ENCODE data around the gene MFN2.

Gene MFN2

GRCh38 chr1:12052008-12052573 lies 71.8 kb downstream of the MFN2 start:
- no peak for TF ChIP-seq CTCF (IDR thresholded peaks at IDR 0.05; ENCODE audit: borderline replicate concordance, insufficient read depth, low read depth, low read length)
- peak overlapping the region; percentile 15 for H3K4me3 ChIP-seq (ENCODE audit: low read depth, low read length)

GRCh38 chr1:12052997-12053686 lies 72.9 kb downstream of the MFN2 start:
- H3K4me3 ChIP-seq (ENCODE audit: low read depth, low read length) = no peak overlapping the region
- TF ChIP-seq CTCF (IDR thresholded peaks at IDR 0.05; ENCODE audit: borderline replicate concordance, insufficient read depth, low read depth, low read length) = peak; percentile 38; the same call in 1 of the 2 replicates

GRCh38 chr1:12053752-12054548 lies 73.7 kb downstream of the MFN2 start:
- no peak for TF ChIP-seq CTCF (IDR thresholded peaks at IDR 0.05; ENCODE audit: borderline replicate concordance, insufficient read depth, low read depth, low read length)
- H3K4me3 ChIP-seq (ENCODE audit: low read depth, low read length) = no peak overlapping the region

GRCh38 chr1:12055259-12055658 lies 75.0 kb downstream of the MFN2 start:
- no peak for TF ChIP-seq CTCF (IDR thresholded peaks at IDR 0.05; ENCODE audit: borderline replicate concordance, insufficient read depth, low read depth, low read length)
- H3K4me3 ChIP-seq (ENCODE audit: low read depth, low read length) = no peak overlapping the region

- no peak for TF ChIP-seq CTCF (IDR thresholded peaks at IDR 0.05; ENCODE audit: borderline replicate concordance, insufficient read depth, low read depth, low read length)
- no peak overlapping the region for H3K4me3 ChIP-seq (ENCODE audit: low read depth, low read length)
Observed at GRCh38 chr1:12056331-12056841, 76.1 kb downstream of the MFN2 start.

- TF ChIP-seq CTCF (IDR thresholded peaks at IDR 0.05; ENCODE audit: borderline replicate concordance, insufficient read depth, low read depth, low read length) = no peak
Observed at GRCh38 chr1:12057382-12057781, 77.1 kb downstream of the MFN2 start.

More at GRCh38 chr1:12057382-12057781, 77.1 kb downstream of the MFN2 start:
- no peak overlapping the region for H3K4me3 ChIP-seq (ENCODE audit: low read depth, low read length)

Data from GM12875 (cell line).